Lung (tissue), 12 donors: ENCODE measurements around the gene APBB1. TPM values are rescaled to one million over a fixed set of nuclear protein-coding genes. Genes with fewer than 3 reads are reported as not detected.

ENCODE experiments used
- ATAC-seq: fragments of 200-7000 bp; cut with Tn5 transposase; one replicate; pipeline ENCODE4 v1.9.1; 2020; ENCODE audit warnings: moderate number of reproducible peaks; ENCODE audit not compliant: insufficient read depth, low FRiP score
- DNase-seq, 3 donors: peaks; one replicate each; pipeline ENCODE4 v3.0.0-alpha.2; 2013 to 2017
- H3K27ac ChIP-seq, 2 donors: one replicate each; pipeline ENCODE4 v1.5.1; 2013; ENCODE audit warnings: mild to moderate bottlenecking in 2 of 2, moderate library complexity in 2 of 2, control low read depth in 1 of 2, inconsistent platforms in 1 of 2, low read depth in 1 of 2, low read length in 1 of 2
- H3K27me3 ChIP-seq, 3 donors: one replicate each; pipeline ENCODE4 v1.5.1; 2013; ENCODE audit warnings: low read length in 2 of 3; ENCODE audit not compliant: control insufficient read depth in 3 of 3, insufficient read depth in 3 of 3
- H3K36me3 ChIP-seq, 4 donors: one replicate each; pipeline ENCODE4 v1.5.1; 2013; ENCODE audit warnings: low read length in 4 of 4, mild to moderate bottlenecking in 1 of 4, moderate library complexity in 1 of 4; ENCODE audit not compliant: control insufficient read depth in 4 of 4, insufficient read depth in 4 of 4
- H3K4me1 ChIP-seq, 5 donors: one replicate each; pipeline ENCODE4 v1.5.1; 2013; ENCODE audit warnings: low read length in 5 of 5, mild to moderate bottlenecking in 2 of 5, moderate library complexity in 1 of 5; ENCODE audit not compliant: control insufficient read depth in 5 of 5, insufficient read depth in 5 of 5
- H3K4me3 ChIP-seq: one replicate; pipeline ENCODE4 v1.5.1; 2013; ENCODE audit warnings: mild to moderate bottlenecking, control low read depth, moderate library complexity
- H3K9ac ChIP-seq, 2 donors: one replicate each; pipeline ENCODE4 v1.5.1; 2013; ENCODE audit warnings: low read length in 2 of 2, control low read depth in 1 of 2; ENCODE audit not compliant: insufficient read depth in 1 of 2
- H3K9me3 ChIP-seq, 4 donors: one replicate each; pipeline ENCODE4 v1.5.1; 2013; ENCODE audit warnings: low read length in 3 of 4, mild to moderate bottlenecking in 1 of 4, moderate library complexity in 1 of 4; ENCODE audit not compliant: control insufficient read depth in 4 of 4, insufficient read depth in 3 of 4
- CTCF ChIP-seq: IDR thresholded peaks from 2 replicates; pipeline ENCODE4 v1.5.1; 2012; ENCODE audit warnings: mild to moderate bottlenecking; ENCODE audit errors: control extremely low read depth, extremely low read depth
- WGBS, 2 donors: extraction: QIAGEN DNeasy Blood & Tissue Kit; methylation state at CpG; one replicate each; pipeline ENCODE4 v1.1.7; 2013; 5-methylcytosine and 5-hydroxymethylcytosine counted together
- polyA plus RNA-seq, 2 donors: library from polyadenylated mRNA; stranded (reverse); fragments of 200-250 nt; gene quantifications; one replicate each; pipeline ENCODE4 v1.2.1, GENCODE V29; 2013
- total RNA-seq, 2 donors: library from RNA; depleted of rRNA in 1 of 2; stranded (reverse); fragments of >200 nt in 1 of 2; gene quantifications; one replicate each; pipeline ENCODE4 v1.2.1, GENCODE V29; 2014 to 2021
- donor health status: control.
- donor health status: control.
- donor health status: Bipolar disorder and iron deficiency.
- donor health status: healthy.
- donor health status: DM: yes; HTN: yes; CAD: no.

Gene APBB1
- total and polyA plus RNA-seq, 4 donors, result 18.8 to 42.0 (median 30.6) TPM

- peaks cover 0 to 9% (median 0%) of the 10 kb centered on the region in 5 donors for H3K4me1 ChIP-seq
- no peaks in the 10 kb centered on the region for H3K9me3 ChIP-seq
- DNase-seq, result no peak
- WGBS, 2 donors, result 91 to 93% methylated on average over 26 of the region's 26 CpGs
- H3K9ac ChIP-seq, result no peak overlapping the region
- peaks cover 11 to 43% (median 24%) of the 10 kb centered on the region in 4 donors for H3K36me3 ChIP-seq
- no peak for TF ChIP-seq CTCF
- no peak overlapping the region for H3K27ac ChIP-seq
- no peak for ATAC-seq
- H3K27me3 ChIP-seq, result no peaks in the 10 kb centered on the region
- no peak overlapping the region for H3K4me3 ChIP-seq
Measured at GRCh38 chr11:6457581-6458320, 38.9 kb upstream of the APBB1 start.

GRCh38 chr11:6456361-6457073, 37.6 kb upstream of the APBB1 start:
- Histone ChIP-seq H3K36me3 (peaks cover 14 to 51% (median 30%) of the 10 kb centered on the region in 4 donors), H3K9me3 (no peaks in the 10 kb centered on the region), H3K27ac (no peak overlapping the region), H3K9ac (no peak overlapping the region), H3K4me1 (peaks cover 0 to 9% (median 0%) of the 10 kb centered on the region in 5 donors), H3K4me3 (no peak overlapping the region), H3K27me3 (no peaks in the 10 kb centered on the region)
- no peak for TF ChIP-seq CTCF
- 95 to 97% methylated on average over 56 of the region's 56 CpGs for WGBS, 2 donors
- no peak for ATAC-seq
- no peak for DNase-seq

GRCh38 chr11:6455070-6455469, 36.2 kb upstream of the APBB1 start:
- no peaks in the 10 kb centered on the region for H3K9me3 ChIP-seq
- H3K4me1 ChIP-seq, result peaks cover 0 to 9% (median 0%) of the 10 kb centered on the region in 5 donors
- no peak overlapping the region for H3K27ac ChIP-seq
- 81 to 89% methylated on average over 2 of the region's 2 CpGs for WGBS, 2 donors
- H3K4me3 ChIP-seq, result no peak overlapping the region
- no peaks in the 10 kb centered on the region for H3K27me3 ChIP-seq
- H3K9ac ChIP-seq, result no peak overlapping the region
- DNase-seq (no peak), ATAC-seq (no peak)
- peaks cover 16 to 57% (median 42%) of the 10 kb centered on the region in 4 donors for H3K36me3 ChIP-seq
- no peak for TF ChIP-seq CTCF
